Measurements from ENCODE around the gene PAQR4. TPM values are rescaled to one million over a fixed set of nuclear protein-coding genes. Genes with fewer than 3 reads are reported as not detected.

The PAQR4 gene
- total and polyA plus RNA-seq, 2 experiments from 2014 or later = 4.5 to 8.3 TPM

GRCh38 chr16:2953706-2954627 is 15.2 kb upstream of the PAQR4 start:
- H3K4me3 ChIP-seq = no peak overlapping the region
- no peaks in the 10 kb centered on the region for H3K4me1 ChIP-seq (ENCODE audit: insufficient read depth)
- no peaks in the 10 kb centered on the region for H3K9me3 ChIP-seq (ENCODE audit: low read depth)
- no peak overlapping the region for H2AFZ ChIP-seq
- TF ChIP-seq CTCF (IDR thresholded peaks at IDR 0.05; ENCODE audit: poor library complexity) (no peak), EZH2 (IDR thresholded peaks at IDR 0.05; ENCODE audit: borderline replicate concordance) (no peak), EZH2phosphoT487 (IDR thresholded peaks at IDR 0.05; ENCODE audit: low read depth, severe bottlenecking, unreplicated experiment) (no peak)
- no peak overlapping the region for H3K27ac ChIP-seq
- WGBS (ENCODE audit: low lambda C conversion rate, missing lambda C conversion rate) = 76% methylated on average over 31 of the region's 31 CpGs
- H3K9me2 ChIP-seq (replicated peaks; ENCODE audit: insufficient read depth) = no peaks in the 10 kb centered on the region
- no peaks in the 10 kb centered on the region for H3K36me3 ChIP-seq (replicated peaks; ENCODE audit: insufficient read depth, low read depth)
- H4K20me1 ChIP-seq (ENCODE audit: insufficient read depth, poor library complexity, severe bottlenecking) = no peaks in the 10 kb centered on the region
- no peaks in the 10 kb centered on the region for H3K27me3 ChIP-seq
- no peak for DNase-seq (ENCODE audit: low spot score)
- no peak overlapping the region for H3K4me2 ChIP-seq
- H3K79me2 ChIP-seq = no peaks in the 10 kb centered on the region

- Histone ChIP-seq H4K20me1 (ENCODE audit: insufficient read depth, poor library complexity, severe bottlenecking) (no peaks in the 10 kb centered on the region), H3K9me3 (ENCODE audit: low read depth) (no peaks in the 10 kb centered on the region), H3K9me2 (replicated peaks; ENCODE audit: insufficient read depth) (no peaks in the 10 kb centered on the region), H3K27ac (no peak overlapping the region), H3K4me1 (ENCODE audit: insufficient read depth) (no peaks in the 10 kb centered on the region), H3K27me3 (no peaks in the 10 kb centered on the region), H3K36me3 (replicated peaks; ENCODE audit: insufficient read depth, low read depth) (no peaks in the 10 kb centered on the region), H2AFZ (no peak overlapping the region), H3K4me2 (no peak overlapping the region), H3K4me3 (no peak overlapping the region), H3K79me2 (no peaks in the 10 kb centered on the region)
- TF ChIP-seq EZH2phosphoT487 (IDR thresholded peaks at IDR 0.05; ENCODE audit: low read depth, severe bottlenecking, unreplicated experiment) = no peak
- TF ChIP-seq EZH2 (IDR thresholded peaks at IDR 0.05; ENCODE audit: borderline replicate concordance) = no peak
- TF ChIP-seq CTCF (IDR thresholded peaks at IDR 0.05; ENCODE audit: poor library complexity) = no peak
- WGBS (ENCODE audit: low lambda C conversion rate, missing lambda C conversion rate) = 78% methylated on average over 15 of the region's 26 CpGs
- DNase-seq (ENCODE audit: low spot score) = no peak
Measured at GRCh38 chr16:2954656-2955381, 14.3 kb upstream of the PAQR4 start.

- H3K27ac ChIP-seq = no peak overlapping the region
Measured at GRCh38 chr16:2955438-2955778, 13.7 kb upstream of the PAQR4 start.

More at GRCh38 chr16:2955438-2955778, 13.7 kb upstream of the PAQR4 start:
- no peaks in the 10 kb centered on the region for H3K9me3 ChIP-seq (ENCODE audit: low read depth)
- no peaks in the 10 kb centered on the region for H3K27me3 ChIP-seq
- H3K4me1 ChIP-seq (ENCODE audit: insufficient read depth) = no peaks in the 10 kb centered on the region
- no peak for TF ChIP-seq CTCF (IDR thresholded peaks at IDR 0.05; ENCODE audit: poor library complexity)
- TF ChIP-seq EZH2phosphoT487 (IDR thresholded peaks at IDR 0.05; ENCODE audit: low read depth, severe bottlenecking, unreplicated experiment) = no peak
- TF ChIP-seq EZH2 (IDR thresholded peaks at IDR 0.05; ENCODE audit: borderline replicate concordance) = no peak
- H2AFZ ChIP-seq = no peak overlapping the region
- H3K36me3 ChIP-seq (replicated peaks; ENCODE audit: insufficient read depth, low read depth) = no peaks in the 10 kb centered on the region
- no peaks in the 10 kb centered on the region for H4K20me1 ChIP-seq (ENCODE audit: insufficient read depth, poor library complexity, severe bottlenecking)
- no peaks in the 10 kb centered on the region for H3K79me2 ChIP-seq
- H3K4me2 ChIP-seq = no peak overlapping the region
- H3K9me2 ChIP-seq (replicated peaks; ENCODE audit: insufficient read depth) = no peaks in the 10 kb centered on the region
- 90% methylated on average over 10 of the region's 10 CpGs for WGBS (ENCODE audit: low lambda C conversion rate, missing lambda C conversion rate)
- no peak for DNase-seq (ENCODE audit: low spot score)
- no peak overlapping the region for H3K4me3 ChIP-seq
